Retinal pigment epithelial cell (primary cell): ENCODE data around the gene CGNL1.

Source experiments
- DNase-seq: peaks from one replicate; pipeline ENCODE4 v3.0.0-alpha.2; 2010; ENCODE audit warnings: low read depth
- H3K4me3 ChIP-seq: 2 replicates; pipeline ENCODE4 v1.5.1; 2011; ENCODE audit warnings: mild to moderate bottlenecking, low read length, control low read depth, moderate library complexity
- CTCF ChIP-seq: conservative IDR thresholded peaks from 2 replicates; pipeline ENCODE4 v1.5.1; 2011; ENCODE audit warnings: low read depth, low read length, control low read depth, inconsistent platforms

The CGNL1 gene

GRCh38 chr15:57384024-57384423 is 7.7 kb downstream of the CGNL1 start:
- DNase-seq: no peak
- H3K4me3 ChIP-seq: no peak overlapping the region
- TF ChIP-seq CTCF: no peak

GRCh38 chr15:57384816-57385215 is 8.5 kb downstream of the CGNL1 start:
- H3K4me3 ChIP-seq: no peak overlapping the region
- TF ChIP-seq CTCF: no peak
- no peak for DNase-seq

- no peak for TF ChIP-seq CTCF
- no peak overlapping the region for H3K4me3 ChIP-seq
- no peak for DNase-seq
Measured at GRCh38 chr15:57385923-57386390, 9.7 kb downstream of the CGNL1 start.

- TF ChIP-seq CTCF: no peak
- H3K4me3 ChIP-seq: no peak overlapping the region
- no peak for DNase-seq
Measured at GRCh38 chr15:57386976-57387375, 10.7 kb downstream of the CGNL1 start.

- peak; percentile 46 for DNase-seq
- TF ChIP-seq CTCF: no peak
Measured at GRCh38 chr15:57387564-57388076, 11.3 kb downstream of the CGNL1 start.

GRCh38 chr15:57388464-57388863 is 12.2 kb downstream of the CGNL1 start:
- DNase-seq: peak; percentile 59
- TF ChIP-seq CTCF: no peak
- no peak overlapping the region for H3K4me3 ChIP-seq

More at GRCh38 chr15:57387564-57388076, 11.3 kb downstream of the CGNL1 start:
- H3K4me3 ChIP-seq: no peak overlapping the region

GRCh38 chr15:57389991-57390390 is 13.7 kb downstream of the CGNL1 start:
- H3K4me3 ChIP-seq: no peak overlapping the region
- TF ChIP-seq CTCF: no peak

More at GRCh38 chr15:57389991-57390390, 13.7 kb downstream of the CGNL1 start:
- no peak for DNase-seq
